ENCODE results near the gene UBE4B. TPM values are rescaled to one million over a fixed set of nuclear protein-coding genes. Genes with fewer than 3 reads are reported as not detected.
"Not testable (repeated sequence)": the region's sequence is repeated elsewhere in the genome, so short reads cannot be mapped to it uniquely, and the experiment has no call there.

UBE4B gene
- polyA plus RNA-seq, 5 donors: 43.8 to 52.9 (median 45.9) TPM

DNA sequence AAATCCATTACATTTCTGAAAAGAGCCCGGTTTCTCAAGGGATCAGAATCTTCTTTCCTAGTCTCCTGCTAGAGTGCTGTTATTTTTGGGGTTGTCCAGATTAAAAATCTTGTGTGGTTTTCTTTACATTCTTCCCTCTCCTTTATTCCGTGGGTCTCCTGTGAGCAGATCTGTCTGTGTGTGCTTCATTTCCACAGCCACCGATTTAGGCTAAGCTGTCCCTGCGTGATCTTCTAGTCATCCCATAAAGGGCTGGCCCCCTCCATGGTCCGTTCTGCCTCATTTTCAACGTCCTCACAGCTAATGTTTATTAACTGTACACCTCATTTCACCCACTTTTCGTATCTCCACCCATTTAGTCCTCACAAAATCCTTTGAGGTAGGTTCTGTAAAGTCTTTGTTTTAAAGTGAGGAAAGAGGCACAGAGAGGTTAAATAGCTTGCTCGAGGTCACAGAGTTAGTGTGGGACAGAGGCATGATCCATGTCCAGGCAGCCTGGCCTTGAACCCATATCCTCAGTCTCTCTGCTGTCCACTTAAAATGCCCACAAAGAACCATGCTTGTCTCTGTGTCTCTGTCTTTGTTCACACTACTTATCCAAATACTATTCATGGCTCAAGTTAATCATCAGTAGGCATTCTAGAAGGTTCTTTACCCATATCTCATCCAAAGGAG, 139.4 kb downstream of the UBE4B start:
- no peak for DNase-seq

- no peak for DNase-seq
These were observed 140.8 kb downstream of the UBE4B start for GRCh38 chr1:10173582-10173981.

DNA sequence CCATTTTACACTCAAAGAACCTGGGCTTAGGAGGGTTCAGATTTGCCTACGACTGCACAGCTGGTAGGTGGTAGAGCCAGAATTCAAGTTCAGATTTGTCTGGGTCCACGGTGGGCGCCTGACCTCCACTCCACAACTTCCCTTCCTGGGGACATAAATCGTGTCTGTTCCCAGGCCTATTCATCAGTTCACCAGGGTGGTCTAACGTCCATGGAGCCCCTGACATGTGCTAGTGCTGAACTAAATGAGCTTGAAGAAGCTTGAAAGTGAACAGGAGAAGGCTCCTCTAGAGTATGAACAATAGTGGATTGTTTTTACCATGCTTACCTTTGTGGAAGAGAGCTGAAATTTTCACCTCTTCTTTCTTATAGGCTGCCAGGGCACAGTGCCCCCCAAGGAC, 145.1 kb downstream of the UBE4B start:
- no peak for DNase-seq

GRCh38 chr1:10178597-10179405, 146.0 kb downstream of the UBE4B start:
- no peak for DNase-seq

GRCh38 chr1:10179406-10180091, 146.8 kb downstream of the UBE4B start:
- DNase-seq: no peak

GRCh38 chr1:10181154-10181553, 148.4 kb downstream of the UBE4B start:
- DNase-seq: no peak

GRCh38 chr1:10185759-10186158, 153.0 kb downstream of the UBE4B start:
- no peak for DNase-seq

GRCh38 chr1:10186331-10187025, 153.7 kb downstream of the UBE4B start:
- no peak for DNase-seq

GRCh38 chr1:10187026-10187334, 154.2 kb downstream of the UBE4B start:
- no peak for DNase-seq

DNA sequence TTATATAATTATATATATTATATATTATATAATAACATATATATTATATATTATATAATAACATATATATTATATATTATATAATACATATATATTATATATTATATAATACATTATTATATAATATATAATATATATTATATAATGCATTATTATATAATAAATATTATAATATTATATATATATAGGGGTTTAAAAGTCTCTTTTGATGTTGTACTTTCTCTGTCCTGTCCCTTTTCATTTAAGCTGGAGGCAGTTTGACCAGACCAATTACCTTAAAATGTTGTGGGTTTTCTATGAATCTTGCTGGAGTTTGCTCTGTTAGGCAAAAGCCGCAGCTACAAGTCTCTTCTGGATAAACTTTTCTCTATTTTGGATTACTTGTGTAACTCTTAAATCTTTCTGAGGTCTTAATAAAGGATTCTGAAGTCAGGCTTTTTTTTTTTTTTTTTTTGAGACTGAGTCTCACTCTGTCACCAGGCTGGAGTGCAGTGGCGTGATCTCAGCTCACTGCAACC, 155.4 kb downstream of the UBE4B start:
- DNase-seq: no peak

DNA sequence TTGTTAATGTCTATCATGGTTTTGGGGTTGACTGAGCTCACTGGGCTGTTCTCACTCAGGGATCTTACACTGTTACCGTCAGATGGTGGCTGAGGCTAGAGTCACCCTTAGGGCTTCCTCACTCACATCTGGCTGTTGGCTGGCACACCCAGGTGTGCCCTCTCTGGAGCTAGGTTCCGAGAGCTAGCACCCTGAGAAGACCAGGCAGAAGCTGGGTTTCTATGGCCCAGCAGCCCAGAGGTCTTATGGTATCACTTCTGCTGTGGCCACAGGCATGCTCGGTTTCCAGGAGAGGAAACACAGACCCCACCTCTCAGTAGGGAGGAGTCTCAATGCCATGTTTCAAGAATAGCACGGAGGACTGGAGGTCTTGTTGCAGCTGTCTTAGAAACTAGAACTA, 156.9 kb downstream of the UBE4B start:
- DNase-seq: no peak

GRCh38 chr1:10192263-10192662, 159.5 kb downstream of the UBE4B start:
- no peak for DNase-seq

DNA sequence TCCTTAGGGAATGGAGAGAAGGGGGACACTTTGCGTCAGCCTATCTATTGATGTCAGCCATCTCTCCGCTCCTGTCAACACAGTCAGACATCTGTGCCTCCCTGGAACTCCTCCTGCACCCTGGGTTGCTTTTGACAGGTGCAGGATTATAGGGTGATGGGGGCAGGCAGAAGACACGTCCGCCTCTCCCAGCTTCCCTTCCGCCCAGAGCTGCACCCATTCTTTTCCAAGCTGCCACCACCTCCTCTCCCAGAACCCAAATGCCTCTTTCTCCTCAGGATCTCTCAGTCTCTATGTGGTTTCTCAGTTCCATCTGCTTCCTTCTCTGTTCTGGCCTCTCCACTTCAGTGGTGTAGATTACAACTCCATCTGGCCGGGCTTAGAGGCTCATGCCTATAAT, 160.5 kb downstream of the UBE4B start:
- DNase-seq: no peak

DNA sequence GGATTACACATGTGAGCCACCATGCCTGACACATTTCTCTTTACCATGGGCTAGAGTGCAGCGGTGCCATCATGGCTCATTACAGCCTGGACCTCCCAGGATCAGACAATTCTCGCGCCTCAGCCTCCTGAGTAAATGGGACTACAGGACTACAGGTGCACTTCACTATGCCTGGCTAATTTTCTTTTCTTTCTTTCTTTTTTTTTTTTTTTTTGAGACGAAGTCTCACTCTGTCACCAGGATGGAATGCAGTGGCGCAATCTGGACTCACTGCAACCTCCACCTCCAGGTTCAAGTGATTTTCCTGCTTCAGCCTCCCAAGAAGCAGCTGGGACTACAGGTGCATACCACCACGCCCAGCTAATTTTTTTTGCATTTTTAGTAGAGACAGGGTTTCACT, 162.8 kb downstream of the UBE4B start:
- no peak for DNase-seq

- no peak for DNase-seq
These were observed 164.2 kb downstream of the UBE4B start for GRCh38 chr1:10196976-10197375.

DNA sequence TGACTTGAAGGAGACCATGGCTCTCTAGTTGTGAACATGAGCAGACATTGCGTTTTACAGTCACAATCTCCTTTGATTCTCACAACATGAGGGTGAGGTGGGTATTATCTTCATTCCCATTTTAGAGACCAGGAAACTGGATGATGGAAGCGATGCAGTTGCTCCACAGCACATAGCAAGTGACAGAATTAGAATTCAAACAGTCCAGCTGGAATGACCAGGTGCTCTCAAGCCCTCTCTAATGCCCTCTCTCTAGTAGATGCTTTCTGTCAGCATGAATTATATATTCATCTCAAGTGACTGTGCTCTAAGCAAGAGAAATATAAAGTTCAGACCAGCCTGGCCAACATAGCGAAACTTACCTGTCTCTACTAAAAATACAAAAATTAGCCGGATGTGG, 167.9 kb downstream of the UBE4B start:
- no peak for DNase-seq

- DNase-seq: no peak
These were observed 171.4 kb downstream of the UBE4B start for GRCh38 chr1:10204003-10204642.

DNA sequence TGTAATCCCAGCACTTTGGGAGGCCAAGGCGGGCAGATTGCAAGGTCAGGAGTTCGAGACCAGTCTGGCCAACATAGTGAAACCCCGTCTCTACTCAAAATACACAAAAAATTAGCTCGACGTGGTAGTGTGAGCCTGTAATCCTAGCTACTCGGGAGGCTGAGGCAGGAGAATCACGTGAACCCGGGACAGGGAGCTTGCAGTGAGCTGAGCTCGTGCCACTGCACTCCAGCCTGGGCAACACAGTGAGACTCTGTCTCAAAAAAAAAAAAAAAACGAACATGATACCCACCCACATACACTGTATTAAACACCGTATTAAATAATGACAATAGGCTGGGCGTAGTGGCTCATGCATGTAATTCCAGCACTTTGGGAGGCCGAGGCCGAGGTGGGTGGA, 172.4 kb downstream of the UBE4B start:
- not testable (repeated sequence) for DNase-seq

GRCh38 chr1:10207810-10208209, 175.1 kb downstream of the UBE4B start:
- no peak for DNase-seq

- DNase-seq: no peak
These were observed 175.8 kb downstream of the UBE4B start for GRCh38 chr1:10208537-10208936.

GRCh38 chr1:10209590-10209904, 176.8 kb downstream of the UBE4B start:
- DNase-seq: no peak
